Body of pancreas (tissue), 4 donors: ENCODE results near the gene MTR.

Source experiments
- POLR2A ChIP-seq, 3 donors: fragments of 450-650 bp; IDR thresholded peaks; one replicate each; pipeline ENCODE4 v1.6.1; 2016; ENCODE audit warnings: antibody characterized with exemption in 3 of 3, mild to moderate bottlenecking in 2 of 3
- TF ChIP-seq, protein P1 (sequence below), 7 experiments: fragments of 450-650 bp in 4 of 7; fragments of 200-600 bp in 3 of 7; sonication (generic) in 3 of 7; IDR thresholded peaks; one replicate each; pipeline ENCODE4 v1.5.1; 2016 to 2019; ENCODE audit warnings: antibody characterized with exemption in 7 of 7

DNA sequence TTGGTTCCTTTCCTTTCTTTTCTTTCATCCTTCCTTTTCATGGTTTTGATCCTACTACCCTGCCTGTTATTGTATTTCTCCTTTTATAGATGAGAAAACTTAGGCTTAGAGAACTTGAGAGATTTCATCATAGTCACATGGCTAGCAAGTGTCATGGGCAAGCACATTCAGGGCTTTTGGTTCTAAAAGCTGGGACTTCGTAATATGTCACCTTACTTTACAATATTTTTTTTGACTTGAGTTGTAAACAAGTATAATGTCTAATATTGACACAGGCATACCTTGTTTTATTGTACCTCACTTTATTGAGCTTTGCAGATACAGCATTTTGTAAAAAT lies 70.7 kb downstream of the MTR start:
- TF ChIP-seq, protein P1, sequence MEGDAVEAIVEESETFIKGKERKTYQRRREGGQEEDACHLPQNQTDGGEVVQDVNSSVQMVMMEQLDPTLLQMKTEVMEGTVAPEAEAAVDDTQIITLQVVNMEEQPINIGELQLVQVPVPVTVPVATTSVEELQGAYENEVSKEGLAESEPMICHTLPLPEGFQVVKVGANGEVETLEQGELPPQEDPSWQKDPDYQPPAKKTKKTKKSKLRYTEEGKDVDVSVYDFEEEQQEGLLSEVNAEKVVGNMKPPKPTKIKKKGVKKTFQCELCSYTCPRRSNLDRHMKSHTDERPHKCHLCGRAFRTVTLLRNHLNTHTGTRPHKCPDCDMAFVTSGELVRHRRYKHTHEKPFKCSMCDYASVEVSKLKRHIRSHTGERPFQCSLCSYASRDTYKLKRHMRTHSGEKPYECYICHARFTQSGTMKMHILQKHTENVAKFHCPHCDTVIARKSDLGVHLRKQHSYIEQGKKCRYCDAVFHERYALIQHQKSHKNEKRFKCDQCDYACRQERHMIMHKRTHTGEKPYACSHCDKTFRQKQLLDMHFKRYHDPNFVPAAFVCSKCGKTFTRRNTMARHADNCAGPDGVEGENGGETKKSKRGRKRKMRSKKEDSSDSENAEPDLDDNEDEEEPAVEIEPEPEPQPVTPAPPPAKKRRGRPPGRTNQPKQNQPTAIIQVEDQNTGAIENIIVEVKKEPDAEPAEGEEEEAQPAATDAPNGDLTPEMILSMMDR (IDR thresholded peaks at IDR 0.05) = no peak
- no peak for TF ChIP-seq POLR2A (IDR thresholded peaks at IDR 0.05)
